MM.1S (cell line): ENCODE results near the gene PDE10A.
A peak's percentile ranks its signal among the peaks of the same experiment; 100 is the strongest.

Experiments used
- DNase-seq: peaks from one replicate; pipeline ENCODE4 v3.0.0-alpha.2; 2015
- H2AFZ ChIP-seq: fragments of 300-600 bp; sonication (generic); 2 replicates; pipeline ENCODE4 v1.6.0; 2016; ENCODE audit warnings: antibody characterized with exemption, low read length
- H3F3A ChIP-seq: fragments of 300-600 bp; sonication (generic); 2 replicates; pipeline ENCODE4 v1.6.1; 2016; ENCODE audit warnings: mild to moderate bottlenecking, antibody characterized with exemption, low read length, moderate library complexity, mixed read lengths; ENCODE audit not compliant: insufficient read depth
- H3K27ac ChIP-seq: fragments of 300-600 bp; sonication (generic); 2 replicates; pipeline ENCODE4 v1.5.1; 2016; ENCODE audit warnings: mild to moderate bottlenecking, low read length
- H3K27me3 ChIP-seq: fragments of 300-600 bp; sonication (generic); replicated peaks from 2 replicates; pipeline ENCODE4 v1.6.0; 2016; ENCODE audit warnings: low read length; ENCODE audit not compliant: insufficient read depth
- H3K36me3 ChIP-seq: fragments of 300-600 bp; sonication (generic); replicated peaks from 2 replicates; pipeline ENCODE4 v1.6.1; 2016; ENCODE audit warnings: mild to moderate bottlenecking, low read length, mixed read lengths; ENCODE audit not compliant: insufficient read depth
- H3K4me1 ChIP-seq: fragments of 300-600 bp; sonication (generic); 2 replicates; pipeline ENCODE4 v1.6.1; 2016; ENCODE audit warnings: low read length, mixed read lengths
- H3K4me2 ChIP-seq: fragments of 300-600 bp; sonication (generic); 2 replicates; pipeline ENCODE4 v1.6.0; 2016; ENCODE audit warnings: low read depth, low read length
- H3K4me3 ChIP-seq: fragments of 300-600 bp; sonication (generic); 2 replicates; pipeline ENCODE4 v1.5.1; 2016; ENCODE audit warnings: low read length, mixed read lengths
- H3K79me2 ChIP-seq: fragments of 300-600 bp; sonication (generic); 2 replicates; pipeline ENCODE4 v1.6.1; 2016; ENCODE audit warnings: mixed run types, low read length, mixed read lengths
- H3K9ac ChIP-seq: fragments of 300-600 bp; sonication (generic); 2 replicates; pipeline ENCODE4 v1.6.1; 2016; ENCODE audit warnings: low read length, mixed read lengths
- H3K9me2 ChIP-seq: fragments of 300-600 bp; sonication (generic); replicated peaks from 2 replicates; pipeline ENCODE4 v1.6.1; 2016; ENCODE audit warnings: mild to moderate bottlenecking, low read length, mixed read lengths; ENCODE audit not compliant: insufficient read depth
- H3K9me3 ChIP-seq: fragments of 300-600 bp; sonication (generic); replicated peaks from 2 replicates; pipeline ENCODE4 v1.6.1; 2016; ENCODE audit warnings: mild to moderate bottlenecking, low read length, mixed read lengths; ENCODE audit not compliant: insufficient read depth
- H4K20me1 ChIP-seq: fragments of 300-600 bp; sonication (generic); 2 replicates; pipeline ENCODE4 v1.6.1; 2016; ENCODE audit warnings: mild to moderate bottlenecking, low read length, moderate library complexity, mixed read lengths; ENCODE audit not compliant: insufficient read depth
- EZH2 ChIP-seq: fragments of 300-600 bp; sonication (generic); optimal IDR thresholded peaks from 2 replicates; pipeline ENCODE3; 2017; ENCODE audit warnings: low read depth, mild to moderate bottlenecking, antibody characterized with exemption, low read length, mixed read lengths
- EZH2phosphoT487 ChIP-seq: fragments of 300-600 bp; sonication (generic); IDR thresholded peaks from 2 replicates; pipeline ENCODE4 v1.6.1; 2018; ENCODE audit warnings: antibody characterized with exemption, low read length
- TF ChIP-seq, protein P1 (sequence below): fragments of 300-600 bp; sonication (generic); IDR thresholded peaks from 2 replicates; pipeline ENCODE4 v1.5.1; 2016; ENCODE audit warnings: antibody characterized with exemption, low read length, mixed read lengths

PDE10A gene

GRCh38 chr6:165705941-165706340, 42.9 kb upstream of the PDE10A start:
- Histone ChIP-seq H3K36me3 (no peaks in the 10 kb centered on the region), H3K9me3 (no peaks in the 10 kb centered on the region), H4K20me1 (no peaks in the 10 kb centered on the region), H3K4me2 (no peak overlapping the region), H3F3A (no peaks in the 10 kb centered on the region), H3K4me1 (no peaks in the 10 kb centered on the region), H3K9ac (no peak overlapping the region), H3K4me3 (no peak overlapping the region), H3K9me2 (no peaks in the 10 kb centered on the region), H3K27me3 (no peaks in the 10 kb centered on the region), H2AFZ (no peak overlapping the region), H3K27ac (no peak overlapping the region), H3K79me2 (no peaks in the 10 kb centered on the region)
- DNase-seq = no peak
- TF ChIP-seq EZH2 (no peak), EZH2phosphoT487 (no peak)
- TF ChIP-seq, protein P1, sequence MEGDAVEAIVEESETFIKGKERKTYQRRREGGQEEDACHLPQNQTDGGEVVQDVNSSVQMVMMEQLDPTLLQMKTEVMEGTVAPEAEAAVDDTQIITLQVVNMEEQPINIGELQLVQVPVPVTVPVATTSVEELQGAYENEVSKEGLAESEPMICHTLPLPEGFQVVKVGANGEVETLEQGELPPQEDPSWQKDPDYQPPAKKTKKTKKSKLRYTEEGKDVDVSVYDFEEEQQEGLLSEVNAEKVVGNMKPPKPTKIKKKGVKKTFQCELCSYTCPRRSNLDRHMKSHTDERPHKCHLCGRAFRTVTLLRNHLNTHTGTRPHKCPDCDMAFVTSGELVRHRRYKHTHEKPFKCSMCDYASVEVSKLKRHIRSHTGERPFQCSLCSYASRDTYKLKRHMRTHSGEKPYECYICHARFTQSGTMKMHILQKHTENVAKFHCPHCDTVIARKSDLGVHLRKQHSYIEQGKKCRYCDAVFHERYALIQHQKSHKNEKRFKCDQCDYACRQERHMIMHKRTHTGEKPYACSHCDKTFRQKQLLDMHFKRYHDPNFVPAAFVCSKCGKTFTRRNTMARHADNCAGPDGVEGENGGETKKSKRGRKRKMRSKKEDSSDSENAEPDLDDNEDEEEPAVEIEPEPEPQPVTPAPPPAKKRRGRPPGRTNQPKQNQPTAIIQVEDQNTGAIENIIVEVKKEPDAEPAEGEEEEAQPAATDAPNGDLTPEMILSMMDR = no peak

GRCh38 chr6:165704045-165704748, 41.2 kb upstream of the PDE10A start:
- Histone ChIP-seq H3K79me2 (no peaks in the 10 kb centered on the region), H3K9me3 (no peaks in the 10 kb centered on the region), H3K27ac (no peak overlapping the region), H4K20me1 (no peaks in the 10 kb centered on the region), H3K9ac (no peak overlapping the region), H3F3A (no peaks in the 10 kb centered on the region), H3K4me1 (no peaks in the 10 kb centered on the region), H2AFZ (no peak overlapping the region), H3K4me3 (no peak overlapping the region), H3K27me3 (no peaks in the 10 kb centered on the region), H3K9me2 (no peaks in the 10 kb centered on the region), H3K4me2 (no peak overlapping the region), H3K36me3 (no peaks in the 10 kb centered on the region)
- TF ChIP-seq EZH2phosphoT487 = no peak
- TF ChIP-seq EZH2 = no peak
- TF ChIP-seq, protein P1 = no peak
- peak; percentile 29 for DNase-seq

DNA sequence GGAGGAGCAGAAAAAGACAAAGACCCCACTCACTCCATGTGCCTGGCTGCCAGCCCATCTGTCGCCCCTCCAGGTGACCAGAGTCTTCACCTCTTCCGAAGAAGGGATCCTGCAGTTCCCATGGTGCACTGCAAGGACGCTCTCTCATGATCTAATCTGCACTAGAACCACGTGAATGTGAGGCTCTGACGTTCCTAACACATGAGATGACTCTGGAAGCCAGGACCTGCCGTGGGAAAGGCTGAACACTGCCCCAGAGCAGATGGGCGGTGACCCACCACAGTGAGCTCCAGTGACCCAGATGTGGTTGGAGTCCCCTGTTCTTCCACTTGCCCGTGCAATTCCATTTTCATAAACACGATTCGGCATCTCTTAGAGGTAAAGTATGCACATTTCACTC, 39.6 kb upstream of the PDE10A start:
- H3K9me3 ChIP-seq = no peaks in the 10 kb centered on the region
- no peaks in the 10 kb centered on the region for H4K20me1 ChIP-seq
- TF ChIP-seq, protein P1 = no peak
- TF ChIP-seq EZH2 = no peak
- TF ChIP-seq EZH2phosphoT487 = no peak
- H3K4me1 ChIP-seq = no peaks in the 10 kb centered on the region
- no peaks in the 10 kb centered on the region for H3K9me2 ChIP-seq
- no peak overlapping the region for H3K9ac ChIP-seq
- H3K4me2 ChIP-seq = no peak overlapping the region
- no peaks in the 10 kb centered on the region for H3K79me2 ChIP-seq
- H3K27me3 ChIP-seq = no peaks in the 10 kb centered on the region
- H3K27ac ChIP-seq = no peak overlapping the region
- no peaks in the 10 kb centered on the region for H3K36me3 ChIP-seq
- H2AFZ ChIP-seq = no peak overlapping the region
- no peaks in the 10 kb centered on the region for H3F3A ChIP-seq
- no peak overlapping the region for H3K4me3 ChIP-seq
- DNase-seq = no peak
